KMS-11 (cell line): ENCODE measurements around the gene FBXO2.
A peak's percentile ranks its signal among the peaks of the same experiment; 100 is the strongest.

Experiments
- H2AFZ ChIP-seq: fragments of 200-600 bp; sonication (generic); 2 replicates; pipeline ENCODE4 v1.6.1; 2016; ENCODE audit warnings: antibody characterized with exemption, mixed run types, low read depth
- H3K27ac ChIP-seq: fragments of 200-600 bp; sonication (generic); 2 replicates; pipeline ENCODE4 v1.6.1; 2016; ENCODE audit warnings: mild to moderate bottlenecking, mixed run types
- H3K27me3 ChIP-seq: fragments of 200-600 bp; sonication (generic); 2 replicates; pipeline ENCODE4 v1.6.1; 2017; ENCODE audit warnings: mild to moderate bottlenecking, low read depth, mixed run types, moderate library complexity; ENCODE audit not compliant: insufficient read depth
- H3K36me3 ChIP-seq: fragments of 200-600 bp; sonication (generic); 2 replicates; pipeline ENCODE4 v1.6.1; 2017; ENCODE audit warnings: mild to moderate bottlenecking, mixed run types; ENCODE audit not compliant: insufficient read depth
- H3K4me1 ChIP-seq: fragments of 200-600 bp; sonication (generic); 2 replicates; pipeline ENCODE4 v1.6.1; 2016; ENCODE audit warnings: mild to moderate bottlenecking, low read depth, mixed run types; ENCODE audit not compliant: poor library complexity, severe bottlenecking
- H3K4me2 ChIP-seq: fragments of 200-600 bp; sonication (generic); 2 replicates; pipeline ENCODE4 v1.7.0; 2016; ENCODE audit warnings: mild to moderate bottlenecking, mixed run types
- H3K4me3 ChIP-seq: fragments of 200-600 bp; sonication (generic); IDR thresholded peaks from 2 replicates; pipeline ENCODE4 v1.6.1; 2017; ENCODE audit warnings: low read depth, low read length, mixed read lengths; ENCODE audit not compliant: insufficient read depth
- H3K79me2 ChIP-seq: fragments of 200-600 bp; sonication (generic); 2 replicates; pipeline ENCODE4 v1.6.1; 2016; ENCODE audit warnings: low read depth, mixed run types; ENCODE audit not compliant: insufficient read depth
- H3K9ac ChIP-seq: fragments of 200-600 bp; sonication (generic); 2 replicates; pipeline ENCODE4 v1.6.1; 2016; ENCODE audit warnings: mild to moderate bottlenecking, mixed run types
- H4K20me1 ChIP-seq: fragments of 200-600 bp; sonication (generic); 2 replicates; pipeline ENCODE4 v1.6.1; 2016; ENCODE audit warnings: mild to moderate bottlenecking, mixed run types; ENCODE audit not compliant: insufficient read depth
- TF ChIP-seq, protein P1 (sequence below): fragments of 200-600 bp; sonication (generic); conservative IDR thresholded peaks from 2 replicates; pipeline ENCODE4 v1.6.1; 2017; ENCODE audit warnings: low read depth, mild to moderate bottlenecking, antibody characterized with exemption, low read length, moderate library complexity, mixed read lengths

The FBXO2 gene

GRCh38 chr1:11680270-11681070, 26.2 kb upstream of the FBXO2 start:
- H3K9ac ChIP-seq = peak overlapping the region; percentile 58
- peak overlapping the region; percentile 91 for H2AFZ ChIP-seq
- H4K20me1 ChIP-seq = no peaks in the 10 kb centered on the region
- TF ChIP-seq, protein P1, sequence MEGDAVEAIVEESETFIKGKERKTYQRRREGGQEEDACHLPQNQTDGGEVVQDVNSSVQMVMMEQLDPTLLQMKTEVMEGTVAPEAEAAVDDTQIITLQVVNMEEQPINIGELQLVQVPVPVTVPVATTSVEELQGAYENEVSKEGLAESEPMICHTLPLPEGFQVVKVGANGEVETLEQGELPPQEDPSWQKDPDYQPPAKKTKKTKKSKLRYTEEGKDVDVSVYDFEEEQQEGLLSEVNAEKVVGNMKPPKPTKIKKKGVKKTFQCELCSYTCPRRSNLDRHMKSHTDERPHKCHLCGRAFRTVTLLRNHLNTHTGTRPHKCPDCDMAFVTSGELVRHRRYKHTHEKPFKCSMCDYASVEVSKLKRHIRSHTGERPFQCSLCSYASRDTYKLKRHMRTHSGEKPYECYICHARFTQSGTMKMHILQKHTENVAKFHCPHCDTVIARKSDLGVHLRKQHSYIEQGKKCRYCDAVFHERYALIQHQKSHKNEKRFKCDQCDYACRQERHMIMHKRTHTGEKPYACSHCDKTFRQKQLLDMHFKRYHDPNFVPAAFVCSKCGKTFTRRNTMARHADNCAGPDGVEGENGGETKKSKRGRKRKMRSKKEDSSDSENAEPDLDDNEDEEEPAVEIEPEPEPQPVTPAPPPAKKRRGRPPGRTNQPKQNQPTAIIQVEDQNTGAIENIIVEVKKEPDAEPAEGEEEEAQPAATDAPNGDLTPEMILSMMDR = no peak
- H3K4me3 ChIP-seq = peak overlapping the region; percentile 73
- no peak overlapping the region for H3K27ac ChIP-seq
- H3K4me2 ChIP-seq = peak overlapping the region; percentile 63
- H3K27me3 ChIP-seq = peaks cover 19% of the 10 kb centered on the region; the same call in 1 of the 2 replicates
- no peaks in the 10 kb centered on the region for H3K79me2 ChIP-seq
- no peaks in the 10 kb centered on the region for H3K4me1 ChIP-seq
- no peaks in the 10 kb centered on the region for H3K36me3 ChIP-seq

DNA sequence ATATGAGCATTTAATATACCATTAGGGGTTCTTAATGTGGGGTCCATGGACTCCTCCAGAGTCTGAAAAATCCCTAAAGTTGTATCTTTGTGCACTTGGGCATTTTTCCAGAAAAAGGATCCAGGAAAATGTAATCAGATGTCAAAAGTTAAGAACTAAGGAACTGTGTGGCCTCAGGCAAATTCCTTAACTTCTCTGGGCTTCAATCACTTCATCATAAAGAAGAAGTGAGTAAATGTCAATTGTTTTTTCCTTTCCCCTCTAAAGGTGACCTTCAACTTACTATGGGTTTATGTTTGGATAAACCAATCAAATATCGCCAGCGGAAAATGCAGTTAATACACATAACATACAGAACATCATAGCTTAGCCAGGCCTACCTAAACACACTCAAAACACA, 24.2 kb upstream of the FBXO2 start:
- no peaks in the 10 kb centered on the region for H3K4me1 ChIP-seq
- H2AFZ ChIP-seq = no peak overlapping the region
- no peak overlapping the region for H3K27ac ChIP-seq
- no peaks in the 10 kb centered on the region for H3K79me2 ChIP-seq
- TF ChIP-seq, protein P1 = no peak
- H3K9ac ChIP-seq = no peak overlapping the region
- no peaks in the 10 kb centered on the region for H3K36me3 ChIP-seq
- peaks cover 14% of the 10 kb centered on the region; the same call in 1 of the 2 replicates for H3K27me3 ChIP-seq
- H4K20me1 ChIP-seq = no peaks in the 10 kb centered on the region
- no peak overlapping the region for H3K4me3 ChIP-seq
- H3K4me2 ChIP-seq = no peak overlapping the region

DNA sequence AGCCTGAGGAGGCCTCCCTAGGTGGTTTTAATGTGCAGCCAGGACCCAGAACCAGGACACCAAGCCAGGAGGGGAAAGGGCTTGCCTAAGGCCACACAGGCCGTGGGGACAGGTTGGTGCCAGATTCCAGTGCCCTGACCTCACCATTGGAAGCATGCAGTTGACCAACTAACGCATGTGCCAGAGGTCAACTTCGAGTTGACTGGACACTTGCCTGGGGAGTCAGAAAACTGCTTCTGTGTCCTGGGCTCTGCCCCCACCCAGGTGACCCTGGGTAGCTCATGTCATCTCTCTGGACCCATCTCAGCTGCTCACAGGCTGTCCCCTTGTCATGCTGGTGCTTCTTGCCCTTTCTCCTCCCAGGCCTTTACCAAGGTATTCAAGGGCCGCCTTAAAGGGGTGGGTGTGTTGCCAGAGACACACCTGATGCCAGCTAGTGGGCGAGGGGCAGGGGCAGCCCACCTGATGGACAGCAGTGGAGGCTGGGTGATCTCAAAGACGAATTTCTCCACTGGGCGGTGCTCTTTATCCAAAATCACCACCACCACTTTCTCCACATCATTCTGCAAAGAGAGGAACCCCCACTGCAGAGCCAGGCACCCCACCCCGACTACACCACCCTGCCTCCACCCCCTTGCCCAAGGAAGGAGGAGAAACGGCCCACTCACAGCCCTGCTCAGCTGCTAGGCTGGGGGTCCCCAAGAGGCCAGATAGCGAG, 22.3 kb upstream of the FBXO2 start:
- no peak overlapping the region for H2AFZ ChIP-seq
- H3K4me1 ChIP-seq = no peaks in the 10 kb centered on the region
- no peak overlapping the region for H3K27ac ChIP-seq
- no peaks in the 10 kb centered on the region for H4K20me1 ChIP-seq
- H3K4me2 ChIP-seq = no peak overlapping the region
- H3K4me3 ChIP-seq = no peak overlapping the region
- TF ChIP-seq, protein P1 = no peak
- no peaks in the 10 kb centered on the region for H3K79me2 ChIP-seq
- no peaks in the 10 kb centered on the region for H3K36me3 ChIP-seq
- no peak overlapping the region for H3K9ac ChIP-seq
- no peaks in the 10 kb centered on the region; the same call in 1 of the 2 replicates for H3K27me3 ChIP-seq

GRCh38 chr1:11675325-11675724, 21.1 kb upstream of the FBXO2 start:
- no peaks in the 10 kb centered on the region for H3K27me3 ChIP-seq
- no peak overlapping the region for H3K9ac ChIP-seq
- no peaks in the 10 kb centered on the region for H4K20me1 ChIP-seq
- no peak overlapping the region for H3K27ac ChIP-seq
- H3K4me3 ChIP-seq = no peak overlapping the region
- H3K4me1 ChIP-seq = no peaks in the 10 kb centered on the region
- H3K4me2 ChIP-seq = no peak overlapping the region
- no peak overlapping the region for H2AFZ ChIP-seq
- TF ChIP-seq, protein P1 = no peak
- no peaks in the 10 kb centered on the region for H3K79me2 ChIP-seq
- no peaks in the 10 kb centered on the region for H3K36me3 ChIP-seq
